IMR-90 (cell line): ENCODE data around the gene ATXN1. TPM values are rescaled to one million over a fixed set of nuclear protein-coding genes. Genes with fewer than 3 reads are reported as not detected.

Source experiments
- ATAC-seq: fragments of 200-7000 bp; cut with Tn5 transposase; 2 replicates; pipeline ENCODE4 v1.9.1; 2020; ENCODE audit warnings: low read depth, mild to moderate bottlenecking, moderate library complexity
- BruUV-seq: library from RNA; stranded (reverse); fragments of 400-500 nt; replicated peaks from 2 replicates; lab custom pipeline; 2021; lab: Mats Ljungman, UMichigan
- CTCF ChIA-PET: fragments of 300-600 bp; formaldehyde crosslinking; extraction: SDS; loops from one replicate; lab custom pipeline; 2021; ENCODE audit warnings: antibody characterized with exemption; lab: Yijun Ruan, JAX
- POLR2A ChIA-PET: fragments of 300-600 bp; sonication (Branson Sonifier 250); formaldehyde crosslinking; loops from one replicate; lab custom pipeline; 2022; ENCODE audit warnings: antibody characterized with exemption; ENCODE audit not compliant: unreplicated experiment; lab: Charles Lee
- DNase-seq: peaks from one replicate; pipeline ENCODE4 v3.0.0; 2013
- H2AFZ ChIP-seq: replicated peaks from 2 replicates; pipeline ENCODE3; 2013; ENCODE audit warnings: low read length, mild to moderate bottlenecking; ENCODE audit not compliant: poor library complexity
- H2AK5ac ChIP-seq: 2 replicates; pipeline ENCODE4 v1.6.1; 2013; ENCODE audit warnings: low read depth, low read length, inconsistent platforms
- H2AK9ac ChIP-seq: replicated peaks from 2 replicates; pipeline ENCODE3; 2013; ENCODE audit warnings: mild to moderate bottlenecking, low read depth, low read length, moderate library complexity; ENCODE audit not compliant: poor library complexity
- H2BK120ac ChIP-seq: 2 replicates; pipeline ENCODE4 v1.6.1; 2013; ENCODE audit warnings: low read depth, low read length, inconsistent platforms
- H2BK15ac ChIP-seq: 3 replicates; pipeline ENCODE4 v1.6.1; 2013; ENCODE audit warnings: low read depth, low read length, inconsistent platforms
- H2BK20ac ChIP-seq: 2 replicates; pipeline ENCODE4 v1.6.1; 2013; ENCODE audit warnings: low read depth, mild to moderate bottlenecking, inconsistent platforms, low read length, moderate library complexity
- H2BK5ac ChIP-seq: 2 replicates; pipeline ENCODE4 v1.6.1; 2013; ENCODE audit warnings: mild to moderate bottlenecking, low read depth, low read length, inconsistent platforms; ENCODE audit not compliant: poor library complexity, severe bottlenecking
- H3K14ac ChIP-seq: replicated peaks from 2 replicates; pipeline ENCODE4 v1.6.1; 2013; ENCODE audit warnings: low read depth, low read length, inconsistent platforms
- H3K18ac ChIP-seq: 2 replicates; pipeline ENCODE4 v1.6.1; 2013; ENCODE audit warnings: low read depth, low read length, control low read depth
- H3K23ac ChIP-seq: 2 replicates; pipeline ENCODE4 v1.6.1; 2013; ENCODE audit warnings: low read depth, low read length, inconsistent platforms
- H3K27ac ChIP-seq: 2 replicates; pipeline ENCODE4 v1.5.1; 2013; ENCODE audit warnings: mild to moderate bottlenecking, control low read depth, low read length; ENCODE audit not compliant: insufficient read depth
- H3K27me3 ChIP-seq: 2 replicates; pipeline ENCODE4 v1.6.1; 2013; ENCODE audit warnings: low read length; ENCODE audit not compliant: control insufficient read depth, insufficient read depth
- H3K36me3 ChIP-seq: 2 replicates; pipeline ENCODE4 v1.6.1; 2013; ENCODE audit warnings: low read length, mixed read lengths; ENCODE audit not compliant: control insufficient read depth, insufficient read depth
- H3K4ac ChIP-seq: 2 replicates; pipeline ENCODE4 v1.6.1; 2013; ENCODE audit warnings: low read depth, low read length, inconsistent platforms
- H3K4me1 ChIP-seq: 2 replicates; pipeline ENCODE4 v1.6.1; 2013; ENCODE audit warnings: low read length, mixed read lengths; ENCODE audit not compliant: control insufficient read depth, insufficient read depth
- H3K4me2 ChIP-seq: 2 replicates; pipeline ENCODE4 v1.6.1; 2013; ENCODE audit warnings: low read depth, mild to moderate bottlenecking, control low read depth, low read length, moderate library complexity
- H3K4me3 ChIP-seq: 2 replicates; pipeline ENCODE4 v1.5.1; 2013; ENCODE audit warnings: low read depth, mild to moderate bottlenecking, control low read depth, low read length, moderate library complexity; ENCODE audit not compliant: insufficient read depth
- H3K56ac ChIP-seq: 2 replicates; pipeline ENCODE4 v1.6.1; 2013; ENCODE audit warnings: low read length, inconsistent platforms; ENCODE audit not compliant: insufficient read depth; ENCODE audit errors: extremely low read depth
- H3K79me1 ChIP-seq, 2 experiments: 2 replicates each; pipeline ENCODE4 v1.6.1; 2013; ENCODE audit warnings: low read length in 2 of 2, inconsistent platforms in 1 of 2, low read depth in 1 of 2
- H3K9ac ChIP-seq: 2 replicates; pipeline ENCODE4 v1.6.1; 2013; ENCODE audit warnings: low read depth, low read length, control low read depth
- H3K9me1 ChIP-seq: 2 replicates; pipeline ENCODE4 v1.6.1; 2013; ENCODE audit warnings: low read length, inconsistent platforms; ENCODE audit not compliant: insufficient read depth
- H3K9me3 ChIP-seq: 2 replicates; pipeline ENCODE4 v1.6.1; 2013; ENCODE audit warnings: low read length; ENCODE audit not compliant: control insufficient read depth, insufficient read depth
- H4K20me1 ChIP-seq: 2 replicates; pipeline ENCODE4 v1.6.1; 2013; ENCODE audit warnings: low read length, inconsistent platforms; ENCODE audit not compliant: insufficient read depth
- H4K5ac ChIP-seq: 2 replicates; pipeline ENCODE4 v1.6.1; 2013; ENCODE audit warnings: mild to moderate bottlenecking, low read depth, low read length, control low read depth
- H4K8ac ChIP-seq, 2 experiments: 2 replicates each; pipeline ENCODE4 v1.6.1; 2013; ENCODE audit warnings: low read depth in 2 of 2, low read length in 2 of 2, control low read depth in 1 of 2, inconsistent platforms in 1 of 2
- H4K91ac ChIP-seq: 2 replicates; pipeline ENCODE4 v1.6.1; 2013; ENCODE audit warnings: low read depth, low read length, inconsistent platforms; ENCODE audit not compliant: insufficient read depth
- CHD1 ChIP-seq: IDR thresholded peaks from 2 replicates; pipeline ENCODE4 v1.6.1; 2012; ENCODE audit warnings: low read depth, low read length, improper control_type of control experiment
- CTCF ChIP-seq: conservative IDR thresholded peaks from 2 replicates; pipeline ENCODE4 v1.5.1; 2012; ENCODE audit warnings: mild to moderate bottlenecking, low read depth, low read length, improper control_type of control experiment
- FOS ChIP-seq: fragments of 150-350 bp; IDR thresholded peaks from 2 replicates; pipeline ENCODE4 v1.6.1; 2016; ENCODE audit warnings: low read depth, low read length
- MAZ ChIP-seq: IDR thresholded peaks from 2 replicates; pipeline ENCODE4 v1.6.1; 2012; ENCODE audit warnings: low read depth, mild to moderate bottlenecking, low read length, improper control_type of control experiment, moderate library complexity, borderline replicate concordance
- NFE2L2 ChIP-seq: fragments of 150-350 bp; IDR thresholded peaks from 2 replicates; pipeline ENCODE4 v1.6.1; 2016; ENCODE audit warnings: low read depth, mild to moderate bottlenecking, low read length
- RAD21 ChIP-seq: IDR thresholded peaks from 2 replicates; pipeline ENCODE4 v1.6.1; 2012; ENCODE audit warnings: low read length, improper control_type of control experiment
- RFX5 ChIP-seq: IDR thresholded peaks from 2 replicates; pipeline ENCODE4 v1.8.0; 2012; ENCODE audit warnings: low read depth, mild to moderate bottlenecking, low read length, moderate library complexity
- USF2 ChIP-seq: fragments of 150-350 bp; IDR thresholded peaks from 2 replicates; pipeline ENCODE4 v1.6.1; 2017; ENCODE audit warnings: mild to moderate bottlenecking, antibody characterized with exemption, low read length, low read depth
- WGBS, 2 experiments: methylation state at CpG; one replicate each; pipeline versions ENCODE4 v1.1.5 to v1.1.7; 2013; ENCODE audit warnings: missing lambda C conversion rate in 2 of 2; ENCODE audit not compliant: insufficient read length in 1 of 2; ENCODE audit errors: extremely low coverage in 2 of 2; 5-methylcytosine and 5-hydroxymethylcytosine counted together
- dilution Hi-C: fragments of 300-500 bp; cut with HindIII; formaldehyde crosslinking; loops from one replicate; pipeline ENCODE4 v1.14.3; 2018; ENCODE audit warnings: low sequenced_read_pairs; ENCODE audit not compliant: unreplicated experiment
- in situ Hi-C: fragments of 300-500 bp; cut with MboI; formaldehyde crosslinking; loops from 3 replicates; pipeline ENCODE4 v1.14.3; 2019; ENCODE audit warnings: low sequenced_read_pairs, inconsistent platforms, mixed read lengths
- intact Hi-C: fragments of 100-400 bp; cut with micrococcal nuclease; formaldehyde crosslinking; loops from 2 replicates; pipeline ENCODE4 v1.10.0; 2022
- polyA plus RNA-seq, 3 experiments: library from polyadenylated mRNA; depleted of rRNA; stranded (reverse); fragments of >200 nt; gene quantifications; 2 replicates each; pipeline ENCODE4 v1.2.3, GENCODE V29; 2012; ENCODE audit warnings: low replicate concordance in 1 of 3
- total RNA-seq: library from RNA; depleted of rRNA; stranded (reverse); fragments of >200 nt; gene quantifications from 2 replicates; pipeline ENCODE4 v1.2.3, GENCODE V29; 2012

ATXN1 gene
- total and polyA plus RNA-seq, 2 of the 4 experiments (the other 2 are of a cell fraction): 7.3 to 11.1 TPM

GRCh38 chr6:16720861-16721260 lies 40.4 kb downstream of the ATXN1 start:
- Histone ChIP-seq H3K27ac (no peak overlapping the region), H2AK9ac (no peak overlapping the region), H3K79me1 (peaks cover 29 to 74% of the 10 kb centered on the region in 2 experiments), H3K18ac (no peak overlapping the region), H3K9ac (no peak overlapping the region), H2BK5ac (no peak overlapping the region), H3K36me3 (peaks cover 6% of the 10 kb centered on the region; the same call in 1 of the 2 replicates), H3K27me3 (no peaks in the 10 kb centered on the region), H3K4me1 (peaks cover 17% of the 10 kb centered on the region), H2BK120ac (no peak overlapping the region), H3K9me3 (no peaks in the 10 kb centered on the region), H4K91ac (no peak overlapping the region), H2BK20ac (no peak overlapping the region), H4K5ac (no peak overlapping the region), H3K56ac (no peak overlapping the region), H4K20me1 (peaks cover 13% of the 10 kb centered on the region; the same call in 1 of the 2 replicates), H2AFZ (no peak overlapping the region), H3K9me1 (peaks cover 14% of the 10 kb centered on the region), H3K4me3 (no peak overlapping the region), H3K4me2 (no peak overlapping the region), H2AK5ac (no peak overlapping the region), H3K14ac (no peak overlapping the region), H3K23ac (no peak overlapping the region), H3K4ac (no peak overlapping the region), H4K8ac (no peak overlapping the region), H2BK15ac (no peak overlapping the region)
- BruUV-seq: no TSS peak
- CTCF ChIA-PET: interaction anchor here (0.6 kb wide), 1 partner anchor 374 kb away, joined by 3 read pairs; no protein-coding TSS in a partner anchor
- dilution Hi-C loops: no loop called here
- ATAC-seq (no peak), DNase-seq (no peak)
- in situ Hi-C loops: no loop called here
- 100% methylated on average over 1 of the region's 4 CpGs; no CpG with 5 or more reads in 1 of the 2 experiments for WGBS, 2 experiments
- POLR2A ChIA-PET: interaction anchor here (0.5 kb wide), 1 partner anchor 310 kb away, joined by 8 read pairs; no protein-coding TSS in a partner anchor
- intact Hi-C loops: no loop called here
- TF ChIP-seq RAD21: no peak
- no peak for TF ChIP-seq USF2
- no peak for TF ChIP-seq FOS
- TF ChIP-seq CHD1: no peak
- TF ChIP-seq CTCF: no peak
- no peak for TF ChIP-seq RFX5
- TF ChIP-seq MAZ: no peak
- TF ChIP-seq NFE2L2: no peak
